A673 (cell line): Measurements from ENCODE around the gene TMA7B. TPM values are rescaled to one million over a fixed set of nuclear protein-coding genes. Genes with fewer than 3 reads are reported as not detected.

ENCODE experiments used
- BruUV-seq: library from RNA; stranded (reverse); fragments of 400-500 nt; replicated peaks from 2 replicates; lab custom pipeline; 2021; lab: Mats Ljungman, UMichigan
- CTCF ChIA-PET: fragments of 300-600 bp; sonication (Branson Sonifier 250); formaldehyde crosslinking; loops from one replicate; lab custom pipeline; 2022; ENCODE audit warnings: antibody characterized with exemption; lab: Charles Lee
- POLR2A ChIA-PET: fragments of 300-600 bp; sonication (Branson Sonifier 250); formaldehyde crosslinking; loops from one replicate; lab custom pipeline; 2022; ENCODE audit warnings: antibody characterized with exemption; ENCODE audit not compliant: low non-redundant PET; lab: Charles Lee
- DNase-seq: peaks from one replicate; pipeline ENCODE4 v3.0.0-alpha.2; 2015; ENCODE audit warnings: low spot score
- H3K27ac ChIP-seq: fragments of 200-600 bp; sonication (generic); 2 replicates; pipeline ENCODE4 v1.5.1; 2016; ENCODE audit warnings: mixed run types, low read depth, mild to moderate bottlenecking, mixed read lengths, antibody characterized with exemption, low read length; ENCODE audit not compliant: poor library complexity, severe bottlenecking
- H3K27me3 ChIP-seq: fragments of 200-600 bp; sonication (generic); replicated peaks from 2 replicates; pipeline ENCODE4 v1.6.1; 2017; ENCODE audit warnings: mixed run types, low read depth, mild to moderate bottlenecking, mixed read lengths, antibody characterized with exemption, low read length; ENCODE audit not compliant: insufficient read depth, poor library complexity
- H3K36me3 ChIP-seq: fragments of 200-600 bp; sonication (generic); 2 replicates; pipeline ENCODE4 v1.6.1; 2016; ENCODE audit warnings: mixed run types, mild to moderate bottlenecking, mixed read lengths, antibody characterized with exemption, low read length; ENCODE audit not compliant: insufficient read depth, poor library complexity, severe bottlenecking
- H3K4me1 ChIP-seq: fragments of 200-600 bp; sonication (generic); 2 replicates; pipeline ENCODE4 v1.6.1; 2017; ENCODE audit warnings: mixed run types, mild to moderate bottlenecking, mixed read lengths, antibody characterized with exemption, low read length; ENCODE audit not compliant: insufficient read depth, poor library complexity, severe bottlenecking
- H3K4me3 ChIP-seq: fragments of 200-600 bp; sonication (generic); 2 replicates; pipeline ENCODE4 v1.5.1; 2016; ENCODE audit warnings: low read depth, mixed run types, mild to moderate bottlenecking, mixed read lengths, low read length; ENCODE audit not compliant: poor library complexity, severe bottlenecking
- H3K9me3 ChIP-seq: fragments of 200-600 bp; sonication (generic); 2 replicates; pipeline ENCODE4 v1.6.1; 2016; ENCODE audit warnings: mixed run types, low read depth, mild to moderate bottlenecking, mixed read lengths, antibody characterized with exemption, low read length; ENCODE audit not compliant: poor library complexity, severe bottlenecking
- CTCF ChIP-seq: fragments of 300-800, 200-600 bp; sonication (generic); conservative IDR thresholded peaks from 2 replicates; pipeline ENCODE4 v1.5.1; 2017; ENCODE audit warnings: low read depth, mild to moderate bottlenecking, antibody characterized with exemption, low read length, moderate library complexity, mixed read lengths
- EZH2 ChIP-seq: fragments of 200-600 bp; sonication (generic); IDR thresholded peaks from 2 replicates; pipeline ENCODE4 v1.6.1; 2017; ENCODE audit warnings: borderline replicate concordance, low read depth, mild to moderate bottlenecking, mixed read lengths, antibody characterized with exemption, low read length; ENCODE audit not compliant: poor library complexity, severe bottlenecking
- intact Hi-C: fragments of 100-400 bp; cut with micrococcal nuclease; formaldehyde crosslinking; loops from one replicate; pipeline ENCODE4 v1.10.0; 2022; ENCODE audit not compliant: unreplicated experiment
- total RNA-seq: library from RNA; stranded (reverse); gene quantifications from 2 replicates; pipeline ENCODE4 v1.2.3, GENCODE V29; 2021

The TMA7B gene
- total RNA-seq, 1 experiment from 2014 or later: not detected

DNA sequence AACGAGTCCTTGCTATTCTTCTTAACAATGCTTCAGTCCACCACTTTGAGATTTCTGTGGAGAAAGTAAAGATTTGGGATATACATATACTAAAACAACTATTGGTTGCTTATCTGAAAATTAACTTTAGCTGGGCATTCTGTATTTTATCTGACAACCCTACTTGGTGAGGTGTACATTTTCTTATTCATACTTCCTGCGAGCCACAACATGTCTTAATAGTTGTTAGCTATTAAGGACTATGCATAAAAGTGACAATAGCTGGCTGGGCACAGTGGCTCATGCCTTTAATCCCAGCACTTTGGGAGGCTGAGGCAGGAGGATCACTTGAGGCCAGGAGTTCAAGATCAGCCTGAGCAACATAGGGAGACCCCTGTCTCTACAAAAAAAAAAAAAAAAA lies 28.0 kb upstream of the TMA7B start:
- TF ChIP-seq EZH2: no peak
- no peak for TF ChIP-seq CTCF
- POLR2A ChIA-PET: no interaction called here
- CTCF ChIA-PET: no interaction called here
- H3K27me3 ChIP-seq: peaks cover 63% of the 10 kb centered on the region
- BruUV-seq: no TSS peak
- no peaks in the 10 kb centered on the region for H3K9me3 ChIP-seq
- no peaks in the 10 kb centered on the region for H3K36me3 ChIP-seq
- no peaks in the 10 kb centered on the region for H3K4me1 ChIP-seq
- intact Hi-C loops: no loop called here
- no peak overlapping the region for H3K4me3 ChIP-seq
- H3K27ac ChIP-seq: no peak overlapping the region
- DNase-seq: no peak

DNA sequence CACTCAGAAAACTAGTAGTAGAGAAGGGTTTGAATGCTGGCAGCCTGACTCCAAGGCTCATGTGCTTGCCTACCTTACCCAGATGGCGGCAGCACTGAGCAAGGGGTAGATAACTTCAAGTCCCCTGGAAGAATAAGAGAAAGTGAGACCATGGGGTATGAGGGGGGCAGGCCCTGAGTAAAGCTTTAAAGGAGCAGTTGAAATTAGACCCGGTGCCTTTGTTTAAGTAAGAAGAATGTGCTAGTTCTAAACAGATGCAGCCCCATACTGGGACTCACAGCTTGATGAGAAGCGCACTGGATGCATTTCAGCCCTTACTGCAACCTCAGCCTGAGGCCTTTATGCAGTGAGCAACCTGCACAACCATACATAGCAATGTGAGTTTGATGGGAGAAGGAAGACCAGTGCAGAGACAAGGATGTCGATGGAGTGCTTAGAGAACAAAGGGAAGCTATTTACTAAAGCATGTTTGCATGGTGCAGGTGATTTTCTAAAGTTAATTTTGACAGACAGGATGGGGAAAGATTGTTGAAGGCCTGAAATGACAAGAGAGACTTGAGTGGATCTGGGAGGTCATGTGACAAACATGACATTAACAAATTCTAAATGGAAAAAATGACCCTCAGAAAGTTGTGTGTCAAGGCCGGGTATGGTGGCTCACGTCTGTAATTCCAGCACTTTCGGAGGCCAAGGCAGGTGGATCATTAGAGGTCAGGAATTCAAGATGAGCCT lies 27.1 kb upstream of the TMA7B start:
- Histone ChIP-seq H3K9me3 (no peaks in the 10 kb centered on the region), H3K27me3 (peaks cover 69% of the 10 kb centered on the region), H3K27ac (no peak overlapping the region), H3K4me1 (no peaks in the 10 kb centered on the region), H3K4me3 (no peak overlapping the region), H3K36me3 (no peaks in the 10 kb centered on the region)
- intact Hi-C loops: no loop called here
- BruUV-seq: no TSS peak
- peak; percentile 57 for TF ChIP-seq CTCF
- TF ChIP-seq EZH2: no peak
- ChIA-PET POLR2A (interaction anchor here (0.6 kb wide), 1 partner anchor 189 kb away, joined by 3 read pairs; no protein-coding TSS in a partner anchor), CTCF (interaction anchor here (0.6 kb wide), 1 partner anchor 363 kb away, joined by 3 read pairs; no protein-coding TSS in a partner anchor)
- DNase-seq: peak; percentile 37

DNA sequence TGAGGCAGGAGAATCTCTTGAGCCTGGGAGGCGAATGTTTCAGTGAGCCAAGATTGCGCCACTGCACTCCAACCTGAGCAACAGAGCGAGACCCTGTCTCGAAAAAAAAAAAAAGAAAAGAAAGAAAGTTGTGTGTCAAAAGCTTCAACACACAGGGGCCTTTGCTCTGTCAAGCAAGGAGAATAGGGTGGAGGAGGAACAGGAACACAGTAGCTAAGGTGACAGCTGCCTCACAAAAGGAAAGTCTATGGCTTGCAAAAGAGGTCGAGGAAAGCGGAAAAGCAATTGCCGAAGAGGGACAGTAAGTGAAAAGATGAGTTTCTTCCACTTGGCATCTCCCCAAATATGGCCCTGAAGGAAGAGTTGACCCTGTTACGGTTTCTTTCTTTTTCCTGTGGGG lies 26.5 kb upstream of the TMA7B start:
- TF ChIP-seq CTCF: no peak
- TF ChIP-seq EZH2: no peak
- ChIA-PET POLR2A (no interaction called here), CTCF (no interaction called here)
- BruUV-seq: no TSS peak
- Histone ChIP-seq H3K9me3 (no peaks in the 10 kb centered on the region), H3K4me1 (no peaks in the 10 kb centered on the region), H3K36me3 (no peaks in the 10 kb centered on the region), H3K4me3 (no peak overlapping the region), H3K27ac (no peak overlapping the region), H3K27me3 (peaks cover 64% of the 10 kb centered on the region)
- no peak for DNase-seq
- intact Hi-C loops: no loop called here
